Measurements from ENCODE around the gene STAG1. TPM values are rescaled to one million over a fixed set of nuclear protein-coding genes. Genes with fewer than 3 reads are reported as not detected.
"Not testable (repeated sequence)": the region's sequence is repeated elsewhere in the genome, so short reads cannot be mapped to it uniquely, and the experiment has no call there.

Gene STAG1
- total and polyA plus RNA-seq, 4 donors, result 4.6 to 28.0 (median 16.6) TPM

- Histone ChIP-seq H3K4me1 (ENCODE audit: control insufficient read depth in 4 of 4, insufficient read depth in 4 of 4, low read length in 3 of 4) (no peaks in the 10 kb centered on the region), H3K9ac (ENCODE audit: low read depth in 1 of 2, low read length in 2 of 2) (no peak overlapping the region)
Observed at GRCh38 chr3:136612512-136612911, 139.7 kb downstream of the STAG1 start.

DNA sequence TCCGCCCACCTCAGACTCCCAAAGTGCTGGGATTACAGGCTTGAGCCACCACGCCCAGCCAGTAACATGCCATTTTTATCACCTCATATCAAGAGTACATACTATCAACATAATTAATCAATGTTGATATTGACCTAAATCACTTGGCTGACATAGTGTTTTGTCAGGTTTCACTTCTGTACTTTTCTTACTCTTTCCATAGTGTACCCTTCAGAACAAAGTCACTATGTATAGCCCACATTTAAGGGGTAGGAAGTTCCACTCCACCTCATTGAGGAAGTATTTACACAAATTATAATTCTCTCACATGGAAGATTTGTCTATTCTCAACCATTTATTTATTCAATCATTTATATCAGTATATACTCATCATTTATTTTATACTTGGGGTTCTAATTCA lies 145.2 kb downstream of the STAG1 start:
- TF ChIP-seq TAF1 (conservative IDR thresholded peaks at IDR 0.05), result no peak
- TF ChIP-seq YY1 (IDR thresholded peaks at IDR 0.05), result no peak
- TF ChIP-seq NR2F2 (IDR thresholded peaks at IDR 0.05), result no peak
- no peak for TF ChIP-seq EGR1 (IDR thresholded peaks at IDR 0.05; ENCODE audit: low read depth in 2 of 2)
- TF ChIP-seq RAD21 (IDR thresholded peaks at IDR 0.05), result no peak
- TF ChIP-seq HNF4G (IDR thresholded peaks at IDR 0.05), result no peak
- TF ChIP-seq RXRA (IDR thresholded peaks at IDR 0.05), result no peak
- TF ChIP-seq, protein P1, sequence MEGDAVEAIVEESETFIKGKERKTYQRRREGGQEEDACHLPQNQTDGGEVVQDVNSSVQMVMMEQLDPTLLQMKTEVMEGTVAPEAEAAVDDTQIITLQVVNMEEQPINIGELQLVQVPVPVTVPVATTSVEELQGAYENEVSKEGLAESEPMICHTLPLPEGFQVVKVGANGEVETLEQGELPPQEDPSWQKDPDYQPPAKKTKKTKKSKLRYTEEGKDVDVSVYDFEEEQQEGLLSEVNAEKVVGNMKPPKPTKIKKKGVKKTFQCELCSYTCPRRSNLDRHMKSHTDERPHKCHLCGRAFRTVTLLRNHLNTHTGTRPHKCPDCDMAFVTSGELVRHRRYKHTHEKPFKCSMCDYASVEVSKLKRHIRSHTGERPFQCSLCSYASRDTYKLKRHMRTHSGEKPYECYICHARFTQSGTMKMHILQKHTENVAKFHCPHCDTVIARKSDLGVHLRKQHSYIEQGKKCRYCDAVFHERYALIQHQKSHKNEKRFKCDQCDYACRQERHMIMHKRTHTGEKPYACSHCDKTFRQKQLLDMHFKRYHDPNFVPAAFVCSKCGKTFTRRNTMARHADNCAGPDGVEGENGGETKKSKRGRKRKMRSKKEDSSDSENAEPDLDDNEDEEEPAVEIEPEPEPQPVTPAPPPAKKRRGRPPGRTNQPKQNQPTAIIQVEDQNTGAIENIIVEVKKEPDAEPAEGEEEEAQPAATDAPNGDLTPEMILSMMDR (IDR thresholded peaks at IDR 0.05; ENCODE audit: low read depth, low read length, missing input control), result no peak
- no peak for TF ChIP-seq FOXA2 (IDR thresholded peaks at IDR 0.05)
- TF ChIP-seq JUND (IDR thresholded peaks at IDR 0.05), result no peak
- no peak for TF ChIP-seq FOXA1 (IDR thresholded peaks at IDR 0.05)
- no peak for TF ChIP-seq MAX (IDR thresholded peaks at IDR 0.05)
- no peak for TF ChIP-seq GABPA (IDR thresholded peaks at IDR 0.05 in 1 of 2, conservative IDR thresholded peaks at IDR 0.05 in 1 of 2)
- TF ChIP-seq, protein P2, sequence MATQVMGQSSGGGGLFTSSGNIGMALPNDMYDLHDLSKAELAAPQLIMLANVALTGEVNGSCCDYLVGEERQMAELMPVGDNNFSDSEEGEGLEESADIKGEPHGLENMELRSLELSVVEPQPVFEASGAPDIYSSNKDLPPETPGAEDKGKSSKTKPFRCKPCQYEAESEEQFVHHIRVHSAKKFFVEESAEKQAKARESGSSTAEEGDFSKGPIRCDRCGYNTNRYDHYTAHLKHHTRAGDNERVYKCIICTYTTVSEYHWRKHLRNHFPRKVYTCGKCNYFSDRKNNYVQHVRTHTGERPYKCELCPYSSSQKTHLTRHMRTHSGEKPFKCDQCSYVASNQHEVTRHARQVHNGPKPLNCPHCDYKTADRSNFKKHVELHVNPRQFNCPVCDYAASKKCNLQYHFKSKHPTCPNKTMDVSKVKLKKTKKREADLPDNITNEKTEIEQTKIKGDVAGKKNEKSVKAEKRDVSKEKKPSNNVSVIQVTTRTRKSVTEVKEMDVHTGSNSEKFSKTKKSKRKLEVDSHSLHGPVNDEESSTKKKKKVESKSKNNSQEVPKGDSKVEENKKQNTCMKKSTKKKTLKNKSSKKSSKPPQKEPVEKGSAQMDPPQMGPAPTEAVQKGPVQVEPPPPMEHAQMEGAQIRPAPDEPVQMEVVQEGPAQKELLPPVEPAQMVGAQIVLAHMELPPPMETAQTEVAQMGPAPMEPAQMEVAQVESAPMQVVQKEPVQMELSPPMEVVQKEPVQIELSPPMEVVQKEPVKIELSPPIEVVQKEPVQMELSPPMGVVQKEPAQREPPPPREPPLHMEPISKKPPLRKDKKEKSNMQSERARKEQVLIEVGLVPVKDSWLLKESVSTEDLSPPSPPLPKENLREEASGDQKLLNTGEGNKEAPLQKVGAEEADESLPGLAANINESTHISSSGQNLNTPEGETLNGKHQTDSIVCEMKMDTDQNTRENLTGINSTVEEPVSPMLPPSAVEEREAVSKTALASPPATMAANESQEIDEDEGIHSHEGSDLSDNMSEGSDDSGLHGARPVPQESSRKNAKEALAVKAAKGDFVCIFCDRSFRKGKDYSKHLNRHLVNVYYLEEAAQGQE (IDR thresholded peaks at IDR 0.05), result no peak
- no peak for TF ChIP-seq SP1 (IDR thresholded peaks at IDR 0.05)
- TF ChIP-seq, protein P3, sequence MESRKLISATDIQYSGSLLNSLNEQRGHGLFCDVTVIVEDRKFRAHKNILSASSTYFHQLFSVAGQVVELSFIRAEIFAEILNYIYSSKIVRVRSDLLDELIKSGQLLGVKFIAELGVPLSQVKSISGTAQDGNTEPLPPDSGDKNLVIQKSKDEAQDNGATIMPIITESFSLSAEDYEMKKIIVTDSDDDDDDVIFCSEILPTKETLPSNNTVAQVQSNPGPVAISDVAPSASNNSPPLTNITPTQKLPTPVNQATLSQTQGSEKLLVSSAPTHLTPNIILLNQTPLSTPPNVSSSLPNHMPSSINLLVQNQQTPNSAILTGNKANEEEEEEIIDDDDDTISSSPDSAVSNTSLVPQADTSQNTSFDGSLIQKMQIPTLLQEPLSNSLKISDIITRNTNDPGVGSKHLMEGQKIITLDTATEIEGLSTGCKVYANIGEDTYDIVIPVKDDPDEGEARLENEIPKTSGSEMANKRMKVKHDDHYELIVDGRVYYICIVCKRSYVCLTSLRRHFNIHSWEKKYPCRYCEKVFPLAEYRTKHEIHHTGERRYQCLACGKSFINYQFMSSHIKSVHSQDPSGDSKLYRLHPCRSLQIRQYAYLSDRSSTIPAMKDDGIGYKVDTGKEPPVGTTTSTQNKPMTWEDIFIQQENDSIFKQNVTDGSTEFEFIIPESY (IDR thresholded peaks at IDR 0.05), result no peak
- TF ChIP-seq ATF3 (IDR thresholded peaks at IDR 0.05), result no peak
- peaks cover 0 to 2% (median 0%) of the 10 kb centered on the region in 4 donors for H3K4me1 ChIP-seq (ENCODE audit: control insufficient read depth in 4 of 4, insufficient read depth in 4 of 4, low read length in 3 of 4)
- no peak overlapping the region for H3K4me3 ChIP-seq (ENCODE audit: low read depth in 1 of 3, low read length in 3 of 3)
- no peak overlapping the region for H3K27ac ChIP-seq (ENCODE audit: low read depth in 1 of 2, low read length in 2 of 2)
- DNase-seq (ENCODE audit: low spot score), result no peak
- H3K9me3 ChIP-seq (ENCODE audit: control insufficient read depth in 4 of 4, low read length in 3 of 4), result no peaks in the 10 kb centered on the region
- H3K27me3 ChIP-seq (ENCODE audit: control insufficient read depth in 4 of 4, insufficient read depth in 4 of 4, low read length in 3 of 4), result no peaks in the 10 kb centered on the region
- no peak overlapping the region for H3K9ac ChIP-seq (ENCODE audit: low read depth in 1 of 2, low read length in 2 of 2)
- peaks cover 0 to 5% (median under 1%) of the 10 kb centered on the region in 4 donors for H3K36me3 ChIP-seq (ENCODE audit: control insufficient read depth in 4 of 4, insufficient read depth in 3 of 4, low read depth in 1 of 4, low read length in 3 of 4)
- WGBS, result 92% methylated on average over 2 of the region's 2 CpGs

More at GRCh38 chr3:136612512-136612911, 139.7 kb downstream of the STAG1 start:
- Histone ChIP-seq H3K36me3 (ENCODE audit: control insufficient read depth in 4 of 4, insufficient read depth in 3 of 4, low read depth in 1 of 4, low read length in 3 of 4) (peaks cover 0 to 4% (median 0%) of the 10 kb centered on the region in 4 donors), H3K27me3 (ENCODE audit: control insufficient read depth in 4 of 4, insufficient read depth in 4 of 4, low read length in 3 of 4) (no peaks in the 10 kb centered on the region), H3K9me3 (ENCODE audit: control insufficient read depth in 4 of 4, low read length in 3 of 4) (no peaks in the 10 kb centered on the region), H3K27ac (ENCODE audit: low read depth in 1 of 2, low read length in 2 of 2) (no peak overlapping the region), H3K4me3 (ENCODE audit: low read depth in 1 of 3, low read length in 3 of 3) (no peak overlapping the region)
- 95% methylated on average over 2 of the region's 2 CpGs for WGBS
- no peak for DNase-seq (ENCODE audit: low spot score)
- TF ChIP-seq HNF4A (conservative IDR thresholded peaks at IDR 0.05) (no peak), NR2F2 (IDR thresholded peaks at IDR 0.05) (no peak), ATF3 (IDR thresholded peaks at IDR 0.05) (no peak), JUND (IDR thresholded peaks at IDR 0.05) (no peak), RAD21 (IDR thresholded peaks at IDR 0.05) (no peak), RXRA (IDR thresholded peaks at IDR 0.05) (no peak)
- TF ChIP-seq, protein P1 (IDR thresholded peaks at IDR 0.05; ENCODE audit: low read depth, low read length, missing input control), result no peak

GRCh38 chr3:136606216-136606615 lies 146.0 kb downstream of the STAG1 start:
- not testable (repeated sequence) for H3K9me3 ChIP-seq (ENCODE audit: control insufficient read depth in 4 of 4, low read length in 3 of 4); H3K9ac ChIP-seq (ENCODE audit: low read depth in 1 of 2, low read length in 2 of 2)
- WGBS, result 97% methylated on average over 7 of the region's 7 CpGs

More at GRCh38 chr3:136606216-136606615, 146.0 kb downstream of the STAG1 start:
- H3K27me3 ChIP-seq (ENCODE audit: control insufficient read depth in 4 of 4, insufficient read depth in 4 of 4, low read length in 3 of 4); H3K4me3 ChIP-seq (ENCODE audit: low read depth in 1 of 3, low read length in 3 of 3); DNase-seq (ENCODE audit: low spot score); H3K36me3 ChIP-seq (ENCODE audit: control insufficient read depth in 4 of 4, insufficient read depth in 3 of 4, low read depth in 1 of 4, low read length in 3 of 4); H3K27ac ChIP-seq (ENCODE audit: low read depth in 1 of 2, low read length in 2 of 2); H3K4me1 ChIP-seq (ENCODE audit: control insufficient read depth in 4 of 4, insufficient read depth in 4 of 4, low read length in 3 of 4): not testable (repeated sequence)
